Measurements from ENCODE around the gene CARMIL3.

DNA sequence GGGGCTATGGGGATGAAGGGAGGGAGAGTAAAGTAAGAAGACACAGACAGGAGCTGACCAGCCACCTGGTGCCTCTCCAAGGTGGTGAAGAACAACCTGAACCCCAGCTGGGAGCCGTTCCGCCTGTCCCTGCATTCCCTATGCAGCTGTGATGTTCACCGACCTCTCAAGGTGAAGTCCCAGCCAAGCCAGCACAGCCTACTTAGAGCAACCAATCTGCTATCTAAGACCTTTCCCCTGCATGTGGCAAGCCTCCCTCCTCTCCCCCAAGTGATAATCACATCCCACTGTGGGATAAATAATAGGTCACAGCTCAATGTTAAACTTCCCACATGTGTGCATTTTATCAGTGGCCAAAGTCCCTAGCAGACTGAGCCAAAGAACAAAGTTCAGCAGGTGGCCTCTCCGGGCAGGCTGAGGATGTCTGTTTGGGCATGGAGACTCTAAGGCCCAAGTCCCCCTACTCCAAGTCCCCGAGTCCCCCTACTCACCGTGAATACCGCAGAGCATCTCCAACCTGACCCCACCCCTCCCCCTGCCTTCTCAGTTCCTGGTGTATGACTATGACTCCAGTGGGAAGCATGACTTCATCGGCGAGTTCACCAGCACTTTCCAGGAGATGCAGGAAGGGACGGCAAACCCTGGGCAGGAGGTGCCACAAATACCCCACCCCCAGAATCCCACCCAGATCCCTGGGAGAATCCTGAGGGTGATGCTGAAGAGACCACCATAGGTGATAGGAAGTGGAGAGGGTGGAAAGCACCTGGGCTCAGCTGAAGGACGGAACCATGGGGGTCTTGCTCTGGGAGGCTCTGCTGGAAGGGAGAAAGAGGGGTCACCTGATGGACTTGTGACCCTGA is 23.0 kb downstream of the CARMIL3 start:
- TF ChIP-seq CTCF (IDR thresholded peaks at IDR 0.05; ENCODE audit: insufficient read depth, low read depth, low read length), result no peak
- no peak for TF ChIP-seq EZH2 (IDR thresholded peaks at IDR 0.05; ENCODE audit: insufficient read depth, low read length)

All from astrocyte (in vitro differentiated cells and primary cell).